GM18519 (cell line): ENCODE data around the gene TSPAN5.

Source experiments
- ATAC-seq: cut with Tn5 transposase; IDR thresholded peaks from one replicate; pipeline ENCODE4 v1.9.1; 2021; ENCODE audit warnings: mild to moderate bottlenecking, moderate library complexity; ENCODE audit not compliant: unreplicated experiment, low FRiP score

TSPAN5 gene

GRCh38 chr4:98508248-98508647, 150.2 kb downstream of the TSPAN5 start:
- no peak for ATAC-seq

- no peak for ATAC-seq
These were observed 151.1 kb downstream of the TSPAN5 start for GRCh38 chr4:98507299-98507698.

GRCh38 chr4:98506462-98507132, 151.8 kb downstream of the TSPAN5 start:
- no peak for ATAC-seq

GRCh38 chr4:98505992-98506391, 152.4 kb downstream of the TSPAN5 start:
- ATAC-seq: no peak

- ATAC-seq: no peak
These were observed 154.3 kb downstream of the TSPAN5 start for GRCh38 chr4:98504091-98504490.

GRCh38 chr4:98503676-98504075, 154.7 kb downstream of the TSPAN5 start:
- ATAC-seq: no peak

- ATAC-seq: no peak
These were observed 155.8 kb downstream of the TSPAN5 start for GRCh38 chr4:98502624-98503023.

- ATAC-seq: no peak
These were observed 156.4 kb downstream of the TSPAN5 start for GRCh38 chr4:98502031-98502430.

- ATAC-seq: no peak
These were observed 157.0 kb downstream of the TSPAN5 start for GRCh38 chr4:98501383-98501782.

GRCh38 chr4:98498774-98499173, 159.6 kb downstream of the TSPAN5 start:
- no peak for ATAC-seq

GRCh38 chr4:98496152-98496845, 162.1 kb downstream of the TSPAN5 start:
- ATAC-seq: no peak

- no peak for ATAC-seq
These were observed 165.1 kb downstream of the TSPAN5 start for GRCh38 chr4:98493296-98493695.

- no peak for ATAC-seq
These were observed 166.4 kb downstream of the TSPAN5 start for GRCh38 chr4:98491899-98492559.

GRCh38 chr4:98490251-98490650, 168.2 kb downstream of the TSPAN5 start:
- no peak for ATAC-seq

GRCh38 chr4:98485816-98486345, 172.5 kb downstream of the TSPAN5 start:
- ATAC-seq: no peak

GRCh38 chr4:98484031-98484430, 174.4 kb downstream of the TSPAN5 start:
- no peak for ATAC-seq

GRCh38 chr4:98482847-98483806, 175.3 kb downstream of the TSPAN5 start:
- ATAC-seq: peak; percentile 96

- ATAC-seq: no peak
These were observed 175.9 kb downstream of the TSPAN5 start for GRCh38 chr4:98482503-98482846.

- ATAC-seq: no peak
These were observed 177.2 kb downstream of the TSPAN5 start for GRCh38 chr4:98481167-98481566.

- ATAC-seq: no peak
These were observed 177.9 kb downstream of the TSPAN5 start for GRCh38 chr4:98480535-98480934.
